Mesothelial cell of epicardium (in vitro differentiated cells): ENCODE results near the gene TMED4. TPM values are rescaled to one million over a fixed set of nuclear protein-coding genes. Genes with fewer than 3 reads are reported as not detected.
"Not testable (repeated sequence)": the region's sequence is repeated elsewhere in the genome, so short reads cannot be mapped to it uniquely, and the experiment has no call there.

Source experiments
- DNase-seq, 2 experiments: peaks; one replicate each; pipeline ENCODE4 v3.0.0; 2021; ENCODE audit warnings: low spot score in 2 of 2; ENCODE audit not compliant: unreplicated experiment in 2 of 2
- H3K27ac Mint-ChIP-seq: 2 replicates; pipeline ENCODE4 v1.8.0; 2021; ENCODE audit warnings: mixed read lengths
- H3K27me3 Mint-ChIP-seq: 2 replicates; pipeline ENCODE4 v1.8.0; 2021; ENCODE audit warnings: low read depth, mixed read lengths
- H3K36me3 Mint-ChIP-seq: 2 replicates; pipeline ENCODE4 v1.8.0; 2021; ENCODE audit warnings: mixed read lengths
- H3K4me1 Mint-ChIP-seq: 2 replicates; pipeline ENCODE4 v1.8.0; 2021; ENCODE audit warnings: mixed read lengths
- H3K4me3 Mint-ChIP-seq: 2 replicates; pipeline ENCODE4 v1.8.0; 2021; ENCODE audit warnings: mild to moderate bottlenecking, moderate library complexity, mixed read lengths
- H3K9me3 Mint-ChIP-seq: 2 replicates; pipeline ENCODE4 v1.8.0; 2021; ENCODE audit warnings: mixed read lengths
- CTCF ChIP-seq: fragments of 200-600 bp; sonication (generic); IDR thresholded peaks from one replicate; pipeline ENCODE4 v1.5.0; 2021; ENCODE audit warnings: antibody characterized with exemption; ENCODE audit not compliant: unreplicated experiment
- total RNA-seq: library from RNA; stranded (reverse); gene quantifications from 3 replicates; pipeline ENCODE4 v1.2.1, GENCODE V29; 2021

Gene TMED4
- total RNA-seq, 1 donor from 2014 or later = 97.0 TPM

- Mint-ChIP-seq H3K9me3 (no peaks in the 10 kb centered on the region), H3K4me3 (no peak overlapping the region), H3K4me1 (no peaks in the 10 kb centered on the region), H3K27me3 (peaks cover 1% of the 10 kb centered on the region), H3K36me3 (peaks cover 30% of the 10 kb centered on the region), H3K27ac (no peak overlapping the region)
- TF ChIP-seq CTCF = no peak
- no peak for DNase-seq
These were observed 17.4 kb downstream of the TMED4 start for GRCh38 chr7:44564606-44565005.

DNA sequence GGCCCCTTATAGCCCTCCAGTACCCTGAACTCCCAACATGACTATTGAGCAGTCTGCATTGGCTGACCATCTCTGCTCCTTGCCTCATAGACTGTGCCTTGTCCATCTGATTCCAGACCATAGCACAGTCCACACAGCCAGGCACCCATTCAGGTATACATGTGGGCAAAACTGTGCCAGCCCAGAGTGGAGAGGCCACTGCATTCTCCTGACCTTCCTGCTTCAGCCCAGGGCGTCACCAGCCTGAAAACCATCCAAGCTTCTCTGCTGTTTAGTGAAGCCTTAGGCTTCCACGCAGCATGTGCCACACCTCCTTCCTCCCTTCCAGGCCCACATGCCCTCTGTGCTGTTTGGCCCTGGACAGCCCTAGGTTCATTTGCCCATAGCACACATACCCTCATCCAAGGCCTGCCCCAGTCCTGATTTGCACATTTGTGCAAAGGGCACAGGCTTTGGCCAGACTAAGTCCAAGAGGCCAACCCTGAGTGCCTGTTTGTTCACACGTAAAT is 18.8 kb downstream of the TMED4 start:
- no peak overlapping the region for H3K4me3 Mint-ChIP-seq
- H3K27ac Mint-ChIP-seq = peak overlapping the region; percentile 30
- peaks cover 1% of the 10 kb centered on the region for H3K27me3 Mint-ChIP-seq
- H3K9me3 Mint-ChIP-seq = no peaks in the 10 kb centered on the region
- no peaks in the 10 kb centered on the region for H3K4me1 Mint-ChIP-seq
- no peak for TF ChIP-seq CTCF
- H3K36me3 Mint-ChIP-seq = peaks cover 22% of the 10 kb centered on the region
- no peak for DNase-seq

DNA sequence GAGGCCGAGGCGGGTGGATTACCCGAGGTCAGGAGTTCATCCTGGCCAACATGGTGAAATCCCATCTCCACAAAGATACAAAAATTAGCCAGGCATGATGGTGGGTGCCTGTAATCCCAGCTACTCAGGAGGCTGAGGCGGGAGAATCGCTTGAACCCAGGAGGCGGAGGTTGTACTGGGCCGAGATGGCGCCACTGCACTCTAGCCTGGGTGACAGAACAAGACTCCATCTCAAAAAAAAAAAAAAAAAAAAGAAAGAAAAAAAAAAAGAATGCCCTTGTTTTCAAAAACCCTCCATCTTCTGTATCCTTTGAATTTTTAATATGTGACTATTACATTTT is 19.4 kb downstream of the TMED4 start:
- not testable (repeated sequence) for H3K4me3 Mint-ChIP-seq, H3K27ac Mint-ChIP-seq, H3K9me3 Mint-ChIP-seq, H3K4me1 Mint-ChIP-seq, H3K27me3 Mint-ChIP-seq, DNase-seq
- peaks cover 19% of the 10 kb centered on the region for H3K36me3 Mint-ChIP-seq

- Mint-ChIP-seq H3K36me3 (peaks cover 14% of the 10 kb centered on the region), H3K27me3 (peaks cover 3% of the 10 kb centered on the region), H3K4me1 (no peaks in the 10 kb centered on the region), H3K27ac (no peak overlapping the region), H3K9me3 (no peaks in the 10 kb centered on the region), H3K4me3 (no peak overlapping the region)
- TF ChIP-seq CTCF = no peak
- DNase-seq = no peak
These were observed 19.9 kb downstream of the TMED4 start for GRCh38 chr7:44561962-44562621.

GRCh38 chr7:44561481-44561880 is 20.6 kb downstream of the TMED4 start:
- H3K36me3 Mint-ChIP-seq = peaks cover 14% of the 10 kb centered on the region
- DNase-seq = no peak
- peaks cover 3% of the 10 kb centered on the region for H3K27me3 Mint-ChIP-seq
- no peak for TF ChIP-seq CTCF
- no peak overlapping the region for H3K27ac Mint-ChIP-seq
- no peaks in the 10 kb centered on the region for H3K4me1 Mint-ChIP-seq
- no peaks in the 10 kb centered on the region for H3K9me3 Mint-ChIP-seq
- no peak overlapping the region for H3K4me3 Mint-ChIP-seq

DNA sequence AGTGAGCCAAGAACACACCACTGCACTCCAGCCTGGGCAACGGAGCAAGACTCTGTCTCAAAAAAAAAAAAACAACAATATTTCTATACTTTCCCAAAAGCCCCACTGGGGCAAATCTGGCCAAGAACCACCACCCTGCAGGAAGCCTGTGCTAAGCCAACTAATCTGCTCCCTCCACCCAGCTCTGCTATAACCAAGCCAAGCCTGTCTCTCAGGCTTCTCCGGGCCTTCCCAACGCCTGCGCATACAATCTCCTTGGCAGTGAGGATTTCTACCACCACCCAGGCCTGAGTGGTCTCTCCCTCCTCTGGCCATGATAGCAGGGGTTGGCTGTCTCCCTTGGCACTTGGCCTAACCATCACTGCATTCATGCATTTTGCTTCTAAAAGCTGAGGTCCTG is 22.5 kb downstream of the TMED4 start:
- Mint-ChIP-seq H3K27ac (no peak overlapping the region), H3K4me1 (no peaks in the 10 kb centered on the region), H3K27me3 (peaks cover 3% of the 10 kb centered on the region), H3K4me3 (no peak overlapping the region), H3K36me3 (peaks cover 10% of the 10 kb centered on the region), H3K9me3 (no peaks in the 10 kb centered on the region)
- no peak for TF ChIP-seq CTCF
- DNase-seq = no peak
